Medulla oblongata (tissue), 1 donor: ENCODE data around the gene COMMD8.
A peak's percentile ranks its signal among the peaks of the same experiment; 100 is the strongest.

ENCODE experiments used
- DNase-seq: peaks from one replicate; pipeline ENCODE4 v3.0.0-alpha.2; 2015; ENCODE audit errors: extremely low spot score

Gene COMMD8

DNA sequence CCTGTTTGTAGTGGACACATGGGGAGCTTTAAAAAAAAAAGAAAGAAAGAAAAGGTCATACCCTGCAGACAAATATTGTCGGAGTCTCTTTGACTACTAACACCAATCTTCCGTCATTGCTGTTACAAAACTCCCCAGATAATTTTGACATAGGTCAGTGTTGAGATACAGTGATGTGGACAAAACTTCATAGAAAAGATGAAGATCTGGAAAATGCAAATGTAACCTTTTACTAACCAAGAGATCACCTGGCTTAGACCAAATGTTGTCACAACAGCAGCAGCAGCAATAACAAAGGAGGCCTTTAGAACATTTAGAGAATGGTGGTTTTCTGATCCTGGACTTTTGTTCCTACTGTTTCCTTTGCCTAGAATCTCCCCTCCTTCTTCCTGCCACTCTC lies 8.1 kb upstream of the COMMD8 start:
- DNase-seq = no peak

GRCh38 chr4:47471064-47471463 lies 7.6 kb upstream of the COMMD8 start:
- no peak for DNase-seq

DNA sequence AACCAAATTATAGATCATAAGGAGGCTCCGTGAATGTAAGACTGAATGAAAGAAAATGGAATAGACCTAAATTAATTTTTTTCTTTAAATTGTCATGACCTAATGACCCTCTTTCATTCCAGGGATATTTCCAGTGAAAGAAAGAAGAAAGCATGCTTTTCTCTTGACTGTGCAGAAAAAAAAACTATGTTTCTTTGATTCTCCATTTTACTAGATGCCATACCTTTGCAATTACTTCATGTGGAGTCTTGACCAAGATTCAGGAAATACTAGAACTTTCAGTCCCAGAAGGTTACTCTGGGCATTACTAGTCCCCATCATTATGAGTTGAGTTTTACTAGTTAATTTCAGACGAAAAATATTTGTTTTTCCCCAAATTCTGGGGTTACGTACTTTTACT lies 6.4 kb upstream of the COMMD8 start:
- DNase-seq = no peak

DNA sequence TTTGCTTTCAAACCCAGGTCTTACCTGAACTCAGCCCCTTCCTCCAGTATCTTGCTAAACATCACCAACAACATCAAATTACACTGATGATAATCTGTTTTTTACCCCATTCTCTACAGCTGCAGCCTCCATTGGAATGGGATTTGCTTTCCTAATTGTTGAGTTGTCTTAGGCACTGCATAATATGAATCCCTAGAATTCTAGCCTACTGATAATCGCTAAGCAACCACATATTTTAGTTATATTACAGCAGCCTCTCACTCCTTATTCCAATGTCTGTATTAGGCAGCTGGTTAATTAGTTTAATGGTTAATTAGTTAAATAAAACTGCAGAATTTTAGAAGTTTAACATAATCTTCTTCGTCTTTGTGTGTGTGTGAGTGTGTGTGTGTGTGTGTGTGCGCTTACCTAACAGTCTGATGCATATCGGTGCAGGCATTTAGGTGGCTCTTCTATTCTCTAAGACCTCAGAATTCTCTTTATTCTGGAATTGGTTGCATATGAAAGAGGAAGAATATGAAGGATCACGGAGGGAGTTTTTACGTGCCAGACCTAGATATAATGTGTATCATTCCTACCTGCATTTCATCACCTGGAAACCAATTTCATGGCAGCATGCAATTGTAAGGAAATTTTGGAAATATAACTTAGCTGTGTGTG lies 5.3 kb upstream of the COMMD8 start:
- DNase-seq = no peak

DNA sequence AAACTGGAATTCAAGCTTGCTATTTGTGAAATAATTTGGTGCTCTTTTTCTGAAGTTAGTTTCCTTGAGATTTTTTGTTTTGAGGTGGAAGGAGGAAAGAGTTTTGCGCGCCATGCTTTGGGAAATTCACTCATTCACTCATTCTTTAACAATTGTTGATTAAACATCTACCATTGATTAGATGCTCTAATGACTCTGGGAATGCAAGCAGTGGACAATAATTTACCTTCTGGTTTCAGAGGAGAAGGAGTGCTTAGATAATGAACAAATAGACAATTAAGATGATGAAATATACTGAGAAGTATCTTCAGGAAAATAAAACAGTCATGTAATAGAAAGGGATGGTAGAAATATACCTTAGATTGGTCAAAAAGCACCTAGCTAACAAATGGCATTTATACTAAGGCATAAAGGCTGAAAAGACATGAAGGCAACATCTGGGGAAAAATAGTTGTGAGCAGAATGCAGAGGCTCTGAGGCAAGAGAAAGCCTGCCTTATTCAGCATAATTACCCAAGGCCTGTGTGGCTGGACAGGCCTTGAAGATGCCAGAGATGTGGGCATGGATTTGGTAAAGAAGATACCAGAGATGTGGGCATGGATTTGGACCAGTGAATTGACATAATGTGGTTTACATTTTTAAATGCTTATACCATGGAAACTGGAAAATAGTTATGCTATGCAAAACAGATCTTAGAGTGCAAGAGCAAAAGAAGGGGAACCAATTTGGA lies 2.7 kb upstream of the COMMD8 start:
- no peak for DNase-seq

DNA sequence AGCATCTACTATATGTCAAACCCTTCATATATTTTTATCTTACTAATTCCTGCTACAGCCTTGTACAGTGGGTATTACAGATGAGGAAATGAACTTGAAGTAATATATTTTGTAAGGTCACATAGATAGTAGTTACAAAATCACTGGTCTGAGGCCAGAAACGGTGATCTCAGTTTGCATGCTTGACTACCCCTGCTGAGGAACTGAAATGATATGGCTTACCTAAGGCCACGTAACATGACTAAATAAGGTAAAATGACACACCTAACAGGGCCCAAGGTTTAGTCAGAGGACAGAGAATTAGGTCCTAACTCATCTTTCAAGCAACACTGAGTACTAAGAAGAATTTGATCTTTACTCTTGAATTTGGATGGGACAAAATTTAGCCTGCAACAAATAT lies 1.5 kb upstream of the COMMD8 start:
- DNase-seq = no peak

DNA sequence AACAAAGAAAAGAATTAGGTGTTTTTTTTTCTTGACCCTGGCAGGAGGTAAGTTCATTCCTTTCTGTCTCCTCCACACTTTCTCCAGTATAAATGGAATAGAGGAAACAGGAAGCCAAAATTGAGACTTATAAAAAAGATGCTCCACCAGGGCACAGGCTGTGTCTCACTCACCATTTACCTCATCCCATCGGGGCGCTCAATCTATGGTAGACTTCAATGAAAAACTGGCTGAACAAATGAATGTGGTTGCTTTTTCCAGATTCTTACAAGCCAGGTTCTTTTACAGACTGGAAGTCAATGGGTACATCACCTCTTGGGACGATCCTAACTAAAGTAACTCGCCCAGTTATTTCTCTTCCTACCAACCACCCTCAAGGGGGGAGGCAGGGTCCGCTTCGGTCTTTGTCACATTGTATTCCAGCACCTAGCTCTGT lies 685 bp downstream of the COMMD8 start:
- DNase-seq = no peak

DNA sequence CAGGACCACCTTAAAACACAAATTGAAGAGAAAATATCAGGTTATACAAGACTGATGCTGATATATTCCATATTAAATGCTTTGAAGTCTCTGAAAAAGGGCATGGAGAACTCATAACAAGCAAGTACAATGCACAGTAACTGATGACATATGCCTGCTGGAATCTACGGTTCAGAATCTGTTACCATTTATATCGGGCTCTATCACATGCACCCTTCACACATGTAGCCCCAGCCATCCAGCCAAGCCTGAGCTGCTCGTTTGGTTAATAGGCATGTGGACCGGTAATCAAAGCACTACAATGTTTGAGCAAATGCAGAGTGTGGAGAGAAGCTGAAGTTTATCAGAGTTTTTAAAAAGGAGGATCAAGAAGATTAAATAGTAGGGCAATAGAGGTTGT lies 11.8 kb downstream of the COMMD8 start:
- no peak for DNase-seq

- DNase-seq = no peak
Observed at GRCh38 chr4:47444031-47444430, 19.5 kb downstream of the COMMD8 start.

DNA sequence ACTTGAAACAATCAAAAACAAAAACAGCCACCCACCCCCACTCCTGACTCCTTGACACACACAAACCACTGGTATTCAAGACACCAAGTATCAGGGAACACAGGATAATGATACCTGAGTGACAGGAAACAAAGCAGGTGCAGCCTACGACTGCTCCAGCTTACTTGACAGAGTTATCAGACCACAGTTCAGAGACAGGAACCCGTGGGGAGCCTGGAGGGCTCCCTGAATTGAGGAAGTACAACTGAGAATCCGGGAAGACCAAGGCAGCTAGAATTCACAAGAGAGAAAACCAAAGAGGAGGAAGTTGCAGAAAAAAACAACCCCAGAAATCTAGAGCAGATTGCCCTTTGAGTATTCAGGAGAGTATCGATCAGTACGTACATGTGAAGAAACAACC lies 20.5 kb downstream of the COMMD8 start:
- DNase-seq = peak; percentile 78

- DNase-seq = no peak
Observed at GRCh38 chr4:47434931-47435330, 28.6 kb downstream of the COMMD8 start.

DNA sequence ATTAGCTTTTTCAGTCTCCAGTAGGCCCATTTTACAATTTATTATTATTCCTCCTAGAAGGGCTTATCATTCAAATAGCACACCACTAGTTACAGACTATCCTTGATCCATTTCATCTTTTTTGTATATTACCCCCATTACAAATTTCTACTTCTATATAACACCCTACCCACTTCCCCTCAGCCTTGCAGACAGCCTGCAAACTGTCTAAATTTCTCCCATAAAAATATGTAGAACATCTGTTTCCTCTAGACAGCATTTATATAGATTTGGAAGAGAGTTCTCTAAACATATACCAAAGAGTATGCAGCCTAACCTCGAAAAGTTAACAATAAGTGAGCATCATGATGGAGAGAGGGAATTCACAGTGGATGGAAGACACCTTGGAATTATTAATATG lies 30.8 kb downstream of the COMMD8 start:
- no peak for DNase-seq

GRCh38 chr4:47427935-47428334 lies 35.6 kb downstream of the COMMD8 start:
- no peak for DNase-seq

- no peak for DNase-seq
Observed at GRCh38 chr4:47425628-47426027, 37.9 kb downstream of the COMMD8 start.

DNA sequence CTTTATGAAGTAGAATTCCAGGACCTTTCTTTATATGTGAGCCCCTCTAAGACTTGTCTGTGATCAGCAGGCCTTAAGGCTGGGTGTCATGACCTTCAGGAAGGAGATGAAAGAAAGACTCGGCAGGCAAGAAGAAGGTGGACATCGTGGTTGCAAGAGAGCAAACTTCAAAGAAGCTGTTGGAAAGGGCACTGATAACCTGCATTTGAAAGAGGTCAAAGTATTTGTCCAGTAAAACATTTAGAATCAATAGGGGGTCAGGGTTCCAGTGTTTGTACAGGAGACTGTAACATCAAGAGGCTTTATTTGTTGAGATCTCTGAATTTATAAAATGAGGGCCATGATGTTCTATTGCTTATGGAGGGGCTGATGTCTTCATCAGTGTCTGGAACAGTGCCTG lies 44.2 kb downstream of the COMMD8 start:
- no peak for DNase-seq

DNA sequence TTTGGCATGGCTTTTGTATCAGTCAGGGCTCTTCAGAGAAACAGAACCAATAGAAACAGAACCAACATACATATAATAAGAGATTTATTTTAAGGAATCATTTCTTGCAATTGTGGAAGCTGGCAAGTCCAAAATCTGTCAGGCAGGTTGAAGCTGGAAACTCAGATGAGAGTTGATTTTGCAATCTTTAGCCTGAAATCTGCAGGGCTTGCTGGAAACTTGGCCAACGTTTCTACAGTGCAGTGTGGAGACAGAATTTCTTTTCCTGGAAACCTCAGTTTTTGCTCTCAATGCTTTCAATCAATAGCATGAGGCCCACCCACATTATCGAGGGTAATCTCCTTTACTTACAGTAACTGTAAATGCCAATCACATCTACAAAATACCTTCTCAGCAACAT lies 45.4 kb downstream of the COMMD8 start:
- no peak for DNase-seq

DNA sequence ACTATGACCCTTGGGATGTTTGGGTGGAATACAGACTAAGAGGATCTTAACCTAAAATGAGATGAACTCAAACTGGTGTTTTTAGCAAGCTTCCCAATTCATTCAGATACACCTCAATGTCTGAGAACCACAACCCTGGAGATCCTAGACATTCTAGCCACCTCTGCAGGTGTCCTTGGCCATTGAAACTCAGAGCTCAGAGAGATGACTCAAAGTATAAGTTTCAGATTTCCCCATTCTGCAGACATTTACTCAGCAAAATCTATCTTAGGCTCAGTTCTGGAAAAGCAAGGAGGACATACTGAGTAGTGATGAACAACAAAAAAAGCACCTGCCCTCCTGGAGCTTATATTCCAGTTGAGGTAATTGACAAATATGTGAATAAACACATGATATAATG lies 47.8 kb downstream of the COMMD8 start:
- DNase-seq = no peak

GRCh38 chr4:47413521-47413920 lies 50.0 kb downstream of the COMMD8 start:
- no peak for DNase-seq

GRCh38 chr4:47410271-47410670 lies 53.2 kb downstream of the COMMD8 start:
- no peak for DNase-seq

DNA sequence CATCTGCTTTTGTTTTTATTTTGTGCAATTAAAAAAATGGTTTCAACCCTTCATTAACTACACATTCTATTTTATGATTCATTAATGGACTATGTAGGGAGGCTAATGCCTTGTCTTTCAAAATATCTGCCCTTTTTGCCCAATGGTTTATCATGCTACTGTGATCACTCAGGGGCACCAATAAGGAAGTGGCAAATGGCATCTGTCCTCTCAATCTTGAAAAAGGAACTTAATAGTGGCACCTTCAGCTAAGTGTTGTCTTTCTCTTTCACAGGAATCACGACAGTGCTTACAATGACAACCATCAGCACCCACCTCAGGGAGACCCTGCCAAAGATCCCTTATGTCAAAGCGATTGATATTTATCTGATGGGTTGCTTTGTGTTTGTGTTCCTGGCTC lies 57.1 kb downstream of the COMMD8 start:
- no peak for DNase-seq
